GM12892 (cell line): ENCODE results near the gene SERGEF.

Experiments used
- POLR2A ChIP-seq: IDR thresholded peaks from 2 replicates; pipeline ENCODE4 v1.6.1; 2011; ENCODE audit warnings: low read depth, low read length, control low read depth
- POLR2AphosphoS5 ChIP-seq: IDR thresholded peaks from 2 replicates; pipeline ENCODE4 v1.6.1; 2011; ENCODE audit warnings: low read depth, low read length, control low read depth
- TAF1 ChIP-seq: IDR thresholded peaks from 2 replicates; pipeline ENCODE4 v1.6.1; 2011; ENCODE audit warnings: low read depth, mild to moderate bottlenecking, control low read depth, low read length, borderline replicate concordance

- TF ChIP-seq POLR2A (no peak), TAF1 (no peak), POLR2AphosphoS5 (no peak)
These were observed 1.8 kb downstream of the SERGEF start for GRCh38 chr11:18010977-18011586.
